ENCODE data around the gene CGB5. TPM values are rescaled to one million over a fixed set of nuclear protein-coding genes. Genes with fewer than 3 reads are reported as not detected.

The CGB5 gene
- total and polyA plus RNA-seq, 9 of the 15 experiments (the other 6 are each of a cell fraction or from before 2014, with no cell fraction given), result not detected

DNA sequence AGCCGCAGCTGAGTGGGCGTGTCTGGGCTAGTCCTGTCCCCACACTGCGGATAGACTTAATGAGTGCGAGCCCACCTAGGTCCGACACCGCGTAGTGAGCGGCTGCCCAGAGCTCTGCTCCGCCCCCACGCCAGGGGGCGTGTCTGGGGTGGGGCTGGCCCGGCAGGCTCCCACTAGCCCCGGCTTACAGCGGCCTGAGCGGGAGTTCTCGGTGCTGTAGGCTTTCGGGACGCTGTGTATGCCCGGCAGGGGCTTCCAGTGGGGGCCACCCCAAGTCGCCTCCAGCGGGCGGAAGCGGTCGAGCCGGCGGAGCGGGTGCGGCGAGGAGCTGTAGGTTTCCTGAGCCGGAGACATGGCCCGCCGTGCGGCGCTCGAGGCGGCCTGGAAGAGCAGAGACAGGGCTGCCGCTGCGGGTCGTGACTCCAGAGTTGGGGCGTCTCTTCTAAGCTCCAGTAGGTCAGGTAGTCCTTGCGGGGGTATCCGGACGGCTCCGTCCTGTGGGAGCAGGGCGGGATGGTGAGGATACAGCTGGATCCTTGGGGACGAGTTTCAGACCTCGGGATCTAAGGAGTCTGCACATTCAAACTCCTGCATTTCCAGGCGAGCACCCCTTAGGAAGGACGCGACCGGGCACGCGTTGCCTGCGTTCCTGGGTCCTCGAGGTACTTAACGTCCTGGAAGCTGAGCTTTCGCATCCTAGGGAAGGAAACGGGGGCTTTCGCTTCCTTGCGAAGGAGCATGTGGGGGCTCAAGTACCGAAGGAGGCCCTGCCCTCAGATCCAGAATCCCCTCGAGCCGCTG lies 12.7 kb downstream of the CGB5 start (continued):
- TF ChIP-seq, protein P1, sequence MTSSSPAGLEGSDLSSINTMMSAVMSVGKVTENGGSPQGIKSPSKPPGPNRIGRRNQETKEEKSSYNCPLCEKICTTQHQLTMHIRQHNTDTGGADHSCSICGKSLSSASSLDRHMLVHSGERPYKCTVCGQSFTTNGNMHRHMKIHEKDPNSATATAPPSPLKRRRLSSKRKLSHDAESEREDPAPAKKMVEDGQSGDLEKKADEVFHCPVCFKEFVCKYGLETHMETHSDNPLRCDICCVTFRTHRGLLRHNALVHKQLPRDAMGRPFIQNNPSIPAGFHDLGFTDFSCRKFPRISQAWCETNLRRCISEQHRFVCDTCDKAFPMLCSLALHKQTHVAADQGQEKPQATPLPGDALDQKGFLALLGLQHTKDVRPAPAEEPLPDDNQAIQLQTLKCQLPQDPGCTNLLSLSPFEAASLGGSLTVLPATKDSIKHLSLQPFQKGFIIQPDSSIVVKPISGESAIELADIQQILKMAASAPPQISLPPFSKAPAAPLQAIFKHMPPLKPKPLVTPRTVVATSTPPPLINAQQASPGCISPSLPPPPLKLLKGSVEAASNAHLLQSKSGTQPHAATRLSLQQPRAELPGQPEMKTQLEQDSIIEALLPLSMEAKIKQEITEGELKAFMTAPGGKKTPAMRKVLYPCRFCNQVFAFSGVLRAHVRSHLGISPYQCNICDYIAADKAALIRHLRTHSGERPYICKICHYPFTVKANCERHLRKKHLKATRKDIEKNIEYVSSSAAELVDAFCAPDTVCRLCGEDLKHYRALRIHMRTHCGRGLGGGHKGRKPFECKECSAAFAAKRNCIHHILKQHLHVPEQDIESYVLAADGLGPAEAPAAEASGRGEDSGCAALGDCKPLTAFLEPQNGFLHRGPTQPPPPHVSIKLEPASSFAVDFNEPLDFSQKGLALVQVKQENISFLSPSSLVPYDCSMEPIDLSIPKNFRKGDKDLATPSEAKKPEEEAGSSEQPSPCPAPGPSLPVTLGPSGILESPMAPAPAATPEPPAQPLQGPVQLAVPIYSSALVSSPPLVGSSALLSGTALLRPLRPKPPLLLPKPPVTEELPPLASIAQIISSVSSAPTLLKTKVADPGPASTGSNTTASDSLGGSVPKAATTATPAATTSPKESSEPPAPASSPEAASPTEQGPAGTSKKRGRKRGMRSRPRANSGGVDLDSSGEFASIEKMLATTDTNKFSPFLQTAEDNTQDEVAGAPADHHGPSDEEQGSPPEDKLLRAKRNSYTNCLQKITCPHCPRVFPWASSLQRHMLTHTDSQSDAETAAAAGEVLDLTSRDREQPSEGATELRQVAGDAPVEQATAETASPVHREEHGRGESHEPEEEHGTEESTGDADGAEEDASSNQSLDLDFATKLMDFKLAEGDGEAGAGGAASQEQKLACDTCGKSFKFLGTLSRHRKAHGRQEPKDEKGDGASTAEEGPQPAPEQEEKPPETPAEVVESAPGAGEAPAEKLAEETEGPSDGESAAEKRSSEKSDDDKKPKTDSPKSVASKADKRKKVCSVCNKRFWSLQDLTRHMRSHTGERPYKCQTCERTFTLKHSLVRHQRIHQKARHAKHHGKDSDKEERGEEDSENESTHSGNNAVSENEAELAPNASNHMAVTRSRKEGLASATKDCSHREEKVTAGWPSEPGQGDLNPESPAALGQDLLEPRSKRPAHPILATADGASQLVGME (CRISPR knock-in tag; IDR thresholded peaks at IDR 0.05), result no peak
- TF ChIP-seq, protein P2, sequence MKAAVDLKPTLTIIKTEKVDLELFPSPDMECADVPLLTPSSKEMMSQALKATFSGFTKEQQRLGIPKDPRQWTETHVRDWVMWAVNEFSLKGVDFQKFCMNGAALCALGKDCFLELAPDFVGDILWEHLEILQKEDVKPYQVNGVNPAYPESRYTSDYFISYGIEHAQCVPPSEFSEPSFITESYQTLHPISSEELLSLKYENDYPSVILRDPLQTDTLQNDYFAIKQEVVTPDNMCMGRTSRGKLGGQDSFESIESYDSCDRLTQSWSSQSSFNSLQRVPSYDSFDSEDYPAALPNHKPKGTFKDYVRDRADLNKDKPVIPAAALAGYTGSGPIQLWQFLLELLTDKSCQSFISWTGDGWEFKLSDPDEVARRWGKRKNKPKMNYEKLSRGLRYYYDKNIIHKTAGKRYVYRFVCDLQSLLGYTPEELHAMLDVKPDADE (conservative IDR thresholded peaks at IDR 0.05; ENCODE audit: control insufficient read depth, low read depth, low read length), result 0 out of 2 replicates have a peak, but pooled peaks have one; percentile 25
- TF ChIP-seq KDM2B (CRISPR knock-in tag; IDR thresholded peaks at IDR 0.05) (peak; percentile 14), MAZ (CRISPR knock-in tag; conservative IDR thresholded peaks at IDR 0.05 in 1 of 2, IDR thresholded peaks at IDR 0.05 in 1 of 2) (peak; percentile 56 to 71; a peak in 3 of 4 replicates)
- TF ChIP-seq, protein P3, sequence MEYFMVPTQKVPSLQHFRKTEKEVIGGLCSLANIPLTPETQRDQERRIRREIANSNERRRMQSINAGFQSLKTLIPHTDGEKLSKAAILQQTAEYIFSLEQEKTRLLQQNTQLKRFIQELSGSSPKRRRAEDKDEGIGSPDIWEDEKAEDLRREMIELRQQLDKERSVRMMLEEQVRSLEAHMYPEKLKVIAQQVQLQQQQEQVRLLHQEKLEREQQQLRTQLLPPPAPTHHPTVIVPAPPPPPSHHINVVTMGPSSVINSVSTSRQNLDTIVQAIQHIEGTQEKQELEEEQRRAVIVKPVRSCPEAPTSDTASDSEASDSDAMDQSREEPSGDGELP (CRISPR knock-in tag; IDR thresholded peaks at IDR 0.05; ENCODE audit: borderline replicate concordance), result peak; percentile 50; the same call in 1 of the 2 replicates
- TF ChIP-seq, protein P4, sequence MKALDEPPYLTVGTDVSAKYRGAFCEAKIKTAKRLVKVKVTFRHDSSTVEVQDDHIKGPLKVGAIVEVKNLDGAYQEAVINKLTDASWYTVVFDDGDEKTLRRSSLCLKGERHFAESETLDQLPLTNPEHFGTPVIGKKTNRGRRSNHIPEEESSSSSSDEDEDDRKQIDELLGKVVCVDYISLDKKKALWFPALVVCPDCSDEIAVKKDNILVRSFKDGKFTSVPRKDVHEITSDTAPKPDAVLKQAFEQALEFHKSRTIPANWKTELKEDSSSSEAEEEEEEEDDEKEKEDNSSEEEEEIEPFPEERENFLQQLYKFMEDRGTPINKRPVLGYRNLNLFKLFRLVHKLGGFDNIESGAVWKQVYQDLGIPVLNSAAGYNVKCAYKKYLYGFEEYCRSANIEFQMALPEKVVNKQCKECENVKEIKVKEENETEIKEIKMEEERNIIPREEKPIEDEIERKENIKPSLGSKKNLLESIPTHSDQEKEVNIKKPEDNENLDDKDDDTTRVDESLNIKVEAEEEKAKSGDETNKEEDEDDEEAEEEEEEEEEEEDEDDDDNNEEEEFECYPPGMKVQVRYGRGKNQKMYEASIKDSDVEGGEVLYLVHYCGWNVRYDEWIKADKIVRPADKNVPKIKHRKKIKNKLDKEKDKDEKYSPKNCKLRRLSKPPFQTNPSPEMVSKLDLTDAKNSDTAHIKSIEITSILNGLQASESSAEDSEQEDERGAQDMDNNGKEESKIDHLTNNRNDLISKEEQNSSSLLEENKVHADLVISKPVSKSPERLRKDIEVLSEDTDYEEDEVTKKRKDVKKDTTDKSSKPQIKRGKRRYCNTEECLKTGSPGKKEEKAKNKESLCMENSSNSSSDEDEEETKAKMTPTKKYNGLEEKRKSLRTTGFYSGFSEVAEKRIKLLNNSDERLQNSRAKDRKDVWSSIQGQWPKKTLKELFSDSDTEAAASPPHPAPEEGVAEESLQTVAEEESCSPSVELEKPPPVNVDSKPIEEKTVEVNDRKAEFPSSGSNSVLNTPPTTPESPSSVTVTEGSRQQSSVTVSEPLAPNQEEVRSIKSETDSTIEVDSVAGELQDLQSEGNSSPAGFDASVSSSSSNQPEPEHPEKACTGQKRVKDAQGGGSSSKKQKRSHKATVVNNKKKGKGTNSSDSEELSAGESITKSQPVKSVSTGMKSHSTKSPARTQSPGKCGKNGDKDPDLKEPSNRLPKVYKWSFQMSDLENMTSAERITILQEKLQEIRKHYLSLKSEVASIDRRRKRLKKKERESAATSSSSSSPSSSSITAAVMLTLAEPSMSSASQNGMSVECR (CRISPR knock-in tag; IDR thresholded peaks at IDR 0.05), result peak; percentile 77
- TF ChIP-seq, protein P5, sequence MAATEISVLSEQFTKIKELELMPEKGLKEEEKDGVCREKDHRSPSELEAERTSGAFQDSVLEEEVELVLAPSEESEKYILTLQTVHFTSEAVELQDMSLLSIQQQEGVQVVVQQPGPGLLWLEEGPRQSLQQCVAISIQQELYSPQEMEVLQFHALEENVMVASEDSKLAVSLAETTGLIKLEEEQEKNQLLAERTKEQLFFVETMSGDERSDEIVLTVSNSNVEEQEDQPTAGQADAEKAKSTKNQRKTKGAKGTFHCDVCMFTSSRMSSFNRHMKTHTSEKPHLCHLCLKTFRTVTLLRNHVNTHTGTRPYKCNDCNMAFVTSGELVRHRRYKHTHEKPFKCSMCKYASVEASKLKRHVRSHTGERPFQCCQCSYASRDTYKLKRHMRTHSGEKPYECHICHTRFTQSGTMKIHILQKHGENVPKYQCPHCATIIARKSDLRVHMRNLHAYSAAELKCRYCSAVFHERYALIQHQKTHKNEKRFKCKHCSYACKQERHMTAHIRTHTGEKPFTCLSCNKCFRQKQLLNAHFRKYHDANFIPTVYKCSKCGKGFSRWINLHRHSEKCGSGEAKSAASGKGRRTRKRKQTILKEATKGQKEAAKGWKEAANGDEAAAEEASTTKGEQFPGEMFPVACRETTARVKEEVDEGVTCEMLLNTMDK (IDR thresholded peaks at IDR 0.05; ENCODE audit: borderline replicate concordance, insufficient read depth, low read depth, low read length, poor library complexity, severe bottlenecking), result peak; percentile 89

Measured in K562 (cell line).